Mesendoderm (in vitro differentiated cells): Measurements from ENCODE around the gene POLH.

ENCODE experiments used
- DNase-seq: peaks from one replicate; pipeline ENCODE4 v3.0.0; 2013
- H2AK5ac ChIP-seq: 2 replicates; pipeline ENCODE4 v1.6.1; 2013; ENCODE audit warnings: low read length, inconsistent platforms
- H2BK120ac ChIP-seq: 2 replicates; pipeline ENCODE4 v1.6.1; 2013; ENCODE audit warnings: low read depth, mild to moderate bottlenecking, low read length, moderate library complexity, mixed read lengths
- H2BK15ac ChIP-seq: replicated peaks from 2 replicates; pipeline ENCODE4 v1.6.1; 2013; ENCODE audit warnings: low read depth, mild to moderate bottlenecking, moderate library complexity
- H2BK5ac ChIP-seq: 2 replicates; pipeline ENCODE4 v1.6.1; 2013; ENCODE audit warnings: low read length, inconsistent platforms
- H3K18ac ChIP-seq: 2 replicates; pipeline ENCODE4 v1.6.1; 2013; ENCODE audit warnings: mild to moderate bottlenecking, low read length, mixed read lengths
- H3K23ac ChIP-seq: one replicate; pipeline ENCODE4 v1.6.1; 2013; ENCODE audit warnings: low read length
- H3K27ac ChIP-seq: 2 replicates; pipeline ENCODE4 v1.5.1; 2013; ENCODE audit warnings: low read depth, mild to moderate bottlenecking, inconsistent platforms, low read length, moderate library complexity
- H3K27me3 ChIP-seq: 2 replicates; pipeline ENCODE4 v1.6.1; 2013; ENCODE audit warnings: low read length, control low read depth, mild to moderate bottlenecking, inconsistent platforms; ENCODE audit not compliant: insufficient read depth, poor library complexity
- H3K36me3 ChIP-seq: 2 replicates; pipeline ENCODE4 v1.6.1; 2013; ENCODE audit warnings: low read length, inconsistent platforms; ENCODE audit not compliant: control insufficient read depth, insufficient read depth
- H3K4ac ChIP-seq: one replicate; pipeline ENCODE4 v1.6.1; 2013; ENCODE audit warnings: low read depth, mild to moderate bottlenecking, low read length, moderate library complexity
- H3K4me1 ChIP-seq: 2 replicates; pipeline ENCODE4 v1.6.1; 2013; ENCODE audit warnings: low read depth, low read length, inconsistent platforms; ENCODE audit not compliant: control insufficient read depth
- H3K4me2 ChIP-seq: 2 replicates; pipeline ENCODE4 v1.6.1; 2013; ENCODE audit warnings: low read length
- H3K4me3 ChIP-seq: 2 replicates; pipeline ENCODE4 v1.5.1; 2013; ENCODE audit warnings: mild to moderate bottlenecking, low read length
- H3K56ac ChIP-seq: one replicate; pipeline ENCODE4 v1.6.1; 2013; ENCODE audit warnings: low read length
- H3K79me1 ChIP-seq: 2 replicates; pipeline ENCODE4 v1.6.1; 2013; ENCODE audit warnings: low read length, inconsistent platforms
- H3K79me2 ChIP-seq: 2 replicates; pipeline ENCODE4 v1.6.1; 2013; ENCODE audit warnings: mild to moderate bottlenecking, low read length; ENCODE audit not compliant: control insufficient read depth, insufficient read depth
- H3K9ac ChIP-seq: 2 replicates; pipeline ENCODE4 v1.6.1; 2013; ENCODE audit warnings: low read length, inconsistent platforms
- H4K5ac ChIP-seq: one replicate; pipeline ENCODE4 v1.6.1; 2013; ENCODE audit warnings: low read length
- H4K8ac ChIP-seq: one replicate; pipeline ENCODE4 v1.6.1; 2013; ENCODE audit warnings: low read depth, mild to moderate bottlenecking, control low read depth, low read length, moderate library complexity
- WGBS: extraction: QIAGEN DNeasy Blood & Tissue Kit; methylation state at CpG from one replicate; pipeline ENCODE4 v1.1.7; 2013; ENCODE audit warnings: low lambda C conversion rate, missing lambda C conversion rate; ENCODE audit not compliant: insufficient coverage; ENCODE audit errors: extremely low coverage; 5-methylcytosine and 5-hydroxymethylcytosine counted together

POLH gene

GRCh38 chr6:43614396-43614730, 38.4 kb downstream of the POLH start:
- DNase-seq: no peak
- no peaks in the 10 kb centered on the region for H3K27me3 ChIP-seq
- no peak overlapping the region for H3K27ac ChIP-seq
- H4K5ac ChIP-seq: no peak overlapping the region
- H3K9ac ChIP-seq: no peak overlapping the region
- H3K79me2 ChIP-seq: no peaks in the 10 kb centered on the region
- H3K79me1 ChIP-seq: no peaks in the 10 kb centered on the region
- no peak overlapping the region for H3K4ac ChIP-seq
- no peak overlapping the region for H3K4me2 ChIP-seq
- H3K4me1 ChIP-seq: no peaks in the 10 kb centered on the region
- H3K18ac ChIP-seq: no peak overlapping the region
- no peak overlapping the region for H3K56ac ChIP-seq
- no peak overlapping the region for H2BK15ac ChIP-seq
- H2BK5ac ChIP-seq: no peak overlapping the region
- peaks cover 4% of the 10 kb centered on the region for H3K36me3 ChIP-seq
- WGBS: no CpG with 5 or more reads among the region's 3 CpGs
- H3K23ac ChIP-seq: no peak overlapping the region
- no peak overlapping the region for H2AK5ac ChIP-seq
- no peak overlapping the region for H2BK120ac ChIP-seq
- H4K8ac ChIP-seq: no peak overlapping the region
- H3K4me3 ChIP-seq: no peak overlapping the region

GRCh38 chr6:43616725-43617472, 40.9 kb downstream of the POLH start:
- Histone ChIP-seq H3K23ac (no peak overlapping the region), H3K18ac (no peak overlapping the region), H3K9ac (no peak overlapping the region), H3K56ac (no peak overlapping the region), H2BK120ac (no peak overlapping the region), H3K4ac (no peak overlapping the region), H3K27ac (no peak overlapping the region), H2BK15ac (no peak overlapping the region), H3K4me2 (no peak overlapping the region), H2BK5ac (no peak overlapping the region), H2AK5ac (no peak overlapping the region), H3K27me3 (no peaks in the 10 kb centered on the region), H4K8ac (no peak overlapping the region), H3K36me3 (peaks cover 13% of the 10 kb centered on the region), H3K4me1 (no peaks in the 10 kb centered on the region), H3K4me3 (no peak overlapping the region), H3K79me2 (no peaks in the 10 kb centered on the region), H4K5ac (no peak overlapping the region), H3K79me1 (no peaks in the 10 kb centered on the region)
- WGBS: no CpG with 5 or more reads among the region's 9 CpGs
- DNase-seq: no peak

GRCh38 chr6:43621078-43621835, 45.3 kb downstream of the POLH start:
- H3K79me1 ChIP-seq: peaks cover 3% of the 10 kb centered on the region
- H3K4me1 ChIP-seq: no peaks in the 10 kb centered on the region
- H2BK15ac ChIP-seq: no peak overlapping the region
- H3K79me2 ChIP-seq: no peaks in the 10 kb centered on the region
- no peak overlapping the region for H3K4me3 ChIP-seq
- no peak overlapping the region for H3K18ac ChIP-seq
- H2AK5ac ChIP-seq: no peak overlapping the region
- no peak for DNase-seq
- no peak overlapping the region for H4K5ac ChIP-seq
- H3K27ac ChIP-seq: no peak overlapping the region
- no peaks in the 10 kb centered on the region for H3K27me3 ChIP-seq
- H3K9ac ChIP-seq: no peak overlapping the region
- no peak overlapping the region for H2BK120ac ChIP-seq
- H3K23ac ChIP-seq: no peak overlapping the region
- no peak overlapping the region for H3K4ac ChIP-seq
- H4K8ac ChIP-seq: no peak overlapping the region
- WGBS: no CpG with 5 or more reads among the region's 12 CpGs
- no peak overlapping the region for H3K4me2 ChIP-seq
- H3K56ac ChIP-seq: no peak overlapping the region
- no peak overlapping the region for H2BK5ac ChIP-seq
- peaks cover 35% of the 10 kb centered on the region for H3K36me3 ChIP-seq

- no peak for DNase-seq
- H4K8ac ChIP-seq: no peak overlapping the region
- H3K36me3 ChIP-seq: peaks cover 35% of the 10 kb centered on the region
- H3K4ac ChIP-seq: no peak overlapping the region
- H2BK120ac ChIP-seq: no peak overlapping the region
- H3K4me2 ChIP-seq: no peak overlapping the region
- H2BK15ac ChIP-seq: no peak overlapping the region
- no peak overlapping the region for H3K9ac ChIP-seq
- no peak overlapping the region for H2AK5ac ChIP-seq
- no peak overlapping the region for H3K27ac ChIP-seq
- no peak overlapping the region for H3K23ac ChIP-seq
- H3K4me3 ChIP-seq: no peak overlapping the region
- no peaks in the 10 kb centered on the region for H3K4me1 ChIP-seq
- no peak overlapping the region for H4K5ac ChIP-seq
- H3K27me3 ChIP-seq: no peaks in the 10 kb centered on the region
- no peak overlapping the region for H3K18ac ChIP-seq
- peaks cover 6% of the 10 kb centered on the region for H3K79me1 ChIP-seq
- no peak overlapping the region for H2BK5ac ChIP-seq
- no peak overlapping the region for H3K56ac ChIP-seq
- peaks cover 1% of the 10 kb centered on the region for H3K79me2 ChIP-seq
- no CpG with 5 or more reads among the region's 10 CpGs for WGBS
These were observed 45.8 kb downstream of the POLH start for GRCh38 chr6:43621836-43622180.

- no peak overlapping the region for H3K9ac ChIP-seq
- no peak for DNase-seq
- peaks cover 35% of the 10 kb centered on the region for H3K36me3 ChIP-seq
- H2BK15ac ChIP-seq: no peak overlapping the region
- no peak overlapping the region for H3K4me3 ChIP-seq
- WGBS: no CpG with 5 or more reads among the region's 10 CpGs
- no peak overlapping the region for H4K5ac ChIP-seq
- no peak overlapping the region for H3K18ac ChIP-seq
- H2BK5ac ChIP-seq: no peak overlapping the region
- H3K4me2 ChIP-seq: no peak overlapping the region
- no peak overlapping the region for H2BK120ac ChIP-seq
- H3K4ac ChIP-seq: no peak overlapping the region
- no peaks in the 10 kb centered on the region for H3K4me1 ChIP-seq
- no peak overlapping the region for H4K8ac ChIP-seq
- no peaks in the 10 kb centered on the region for H3K27me3 ChIP-seq
- H3K23ac ChIP-seq: no peak overlapping the region
- peaks cover 7% of the 10 kb centered on the region for H3K79me2 ChIP-seq
- H2AK5ac ChIP-seq: no peak overlapping the region
- no peak overlapping the region for H3K27ac ChIP-seq
- H3K79me1 ChIP-seq: peaks cover 12% of the 10 kb centered on the region
- H3K56ac ChIP-seq: no peak overlapping the region
These were observed 46.6 kb downstream of the POLH start for GRCh38 chr6:43622541-43622940.
